Transverse colon (tissue), 4 donors: Measurements from ENCODE around the gene SLC28A3. TPM values are rescaled to one million over a fixed set of nuclear protein-coding genes. Genes with fewer than 3 reads are reported as not detected.

Experiments
- DNase-seq: peaks from one replicate; pipeline ENCODE4 v3.0.0-alpha.2; 2019
- H3K27ac ChIP-seq, 4 donors: fragments of 200-600 bp; sonication (generic); 2 replicates each; pipeline ENCODE4 v1.5.1; 2016 to 2018; ENCODE audit warnings: inconsistent platforms in 4 of 4
- H3K27me3 ChIP-seq: fragments of 200-600 bp; sonication (generic); 2 replicates; pipeline ENCODE4 v1.5.1; 2017; ENCODE audit warnings: inconsistent platforms
- H3K36me3 ChIP-seq, 4 donors: fragments of 200-600 bp; sonication (generic); 2 replicates each; pipeline ENCODE4 v1.5.1; 2017 to 2019; ENCODE audit warnings: inconsistent platforms in 4 of 4
- H3K4me1 ChIP-seq, 4 donors: fragments of 200-600 bp; sonication (generic); 2 replicates each; pipeline ENCODE4 v1.5.1; 2017 to 2020; ENCODE audit warnings: inconsistent platforms in 4 of 4
- H3K4me3 ChIP-seq, 4 donors: fragments of 200-600 bp; sonication (generic); 1 replicate in 1 of 4; 2 replicates in 3 of 4; pipeline versions ENCODE4 v1.5.1 to v1.6.1; 2017 to 2019; ENCODE audit warnings: inconsistent platforms in 4 of 4
- H3K9me3 ChIP-seq, 2 donors: fragments of 200-600 bp; sonication (generic); 2 replicates each; pipeline ENCODE4 v1.5.1; 2017 to 2019; ENCODE audit warnings: inconsistent platforms in 2 of 2
- CTCF ChIP-seq, 5 experiments: fragments of 200-600 bp in 3 of 5; fragments of 450-650 bp in 2 of 5; sonication (generic) in 3 of 5; IDR thresholded peaks; 1 replicate in 2 of 5; 2 replicates in 3 of 5; pipeline ENCODE4 v1.5.1; 2016 to 2017; ENCODE audit warnings: antibody characterized with exemption in 5 of 5, inconsistent platforms in 3 of 5, mild to moderate bottlenecking in 2 of 5, moderate library complexity in 1 of 5
- EP300 ChIP-seq: sonication (generic); formaldehyde crosslinking; IDR thresholded peaks from one replicate; pipeline ENCODE4 v1.6.1; 2017; ENCODE audit warnings: antibody characterized with exemption, low read depth
- POLR2A ChIP-seq: fragments of 450-650 bp; IDR thresholded peaks from one replicate; pipeline ENCODE4 v1.6.1; 2016; ENCODE audit warnings: antibody characterized with exemption, mild to moderate bottlenecking, moderate library complexity
- POLR2AphosphoS5 ChIP-seq, 3 donors: sonication (generic); formaldehyde crosslinking; IDR thresholded peaks; one replicate each; pipeline ENCODE4 v1.6.1; 2016; ENCODE audit warnings: antibody characterized with exemption in 3 of 3
- WGBS, 2 donors: methylation state at CpG; one replicate each; pipeline ENCODE4 v1.1.5; 2018; ENCODE audit warnings: low coverage in 1 of 2; 5-methylcytosine and 5-hydroxymethylcytosine counted together
- in situ Hi-C, 4 donors: fragments of 200-750 bp; cut with MboI; loops; one replicate each; pipeline versions ENCODE4 v1.15.0 to v1.15.1; 2017; ENCODE audit warnings: low sequenced_read_pairs in 3 of 4, low pct_ligation_motif_present in 1 of 4, low pct_unique_long_range_greater_than_20kb in 1 of 4
- intact Hi-C: fragments of 100-400 bp; cut with DNase I; formaldehyde crosslinking; loops from one replicate; pipeline ENCODE4 v1.15.1; 2023; ENCODE audit warnings: low total_unique reads
- total RNA-seq, 4 donors: library from RNA; depleted of rRNA; stranded (reverse); fragments of >200 nt; gene quantifications; one replicate each; pipeline ENCODE4 v1.1.0, GENCODE V29; 2016

SLC28A3 gene
- total RNA-seq, 4 donors from 2014 or later, result 0.16 to 1.2 (median 0.41) TPM; not detected in 1

- Histone ChIP-seq H3K4me1 (no peaks in the 10 kb centered on the region), H3K9me3 (no peaks in the 10 kb centered on the region), H3K27ac (no peak overlapping the region), H3K4me3 (no peak overlapping the region), H3K36me3 (no peaks in the 10 kb centered on the region), H3K27me3 (no peaks in the 10 kb centered on the region)
- TF ChIP-seq CTCF (IDR thresholded peaks at IDR 0.05), result no peak
- TF ChIP-seq POLR2A, result no peak
- TF ChIP-seq EP300, result no peak
- TF ChIP-seq POLR2AphosphoS5 (IDR thresholded peaks at IDR 0.05), result no peak
- DNase-seq, result no peak
- intact Hi-C loops (no loop called here), in situ Hi-C loops (no loop called here)
- 74 to 80% methylated on average over 1 to 2 of the region's 2 CpGs for WGBS, 2 donors
Measured at GRCh38 chr9:84285381-84285780, 55.2 kb downstream of the SLC28A3 start.

DNA sequence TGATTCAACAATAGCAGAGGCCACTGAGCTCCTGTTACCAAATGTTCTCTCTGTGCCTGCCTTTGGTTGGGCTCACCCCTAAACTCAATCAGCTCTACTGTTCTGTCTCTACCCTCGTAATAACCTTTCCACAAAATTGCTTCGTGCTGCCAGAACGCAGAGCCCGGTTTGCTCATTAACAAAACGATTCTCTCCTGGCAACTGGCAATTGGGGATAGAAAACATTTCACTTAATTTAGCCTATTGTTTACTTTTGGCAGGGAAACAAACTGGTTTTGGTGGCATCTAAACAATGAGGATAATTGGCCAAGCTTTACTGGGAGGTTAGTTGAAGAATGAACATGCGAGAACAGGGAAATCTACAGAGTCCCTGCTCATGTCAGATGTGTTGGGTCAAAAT, 56.6 kb downstream of the SLC28A3 start:
- TF ChIP-seq POLR2AphosphoS5 (IDR thresholded peaks at IDR 0.05) (no peak), EP300 (no peak), POLR2A (no peak), CTCF (IDR thresholded peaks at IDR 0.05) (no peak)
- Histone ChIP-seq H3K4me1 (no peaks in the 10 kb centered on the region), H3K4me3 (no peak overlapping the region), H3K27me3 (no peaks in the 10 kb centered on the region), H3K27ac (no peak overlapping the region), H3K9me3 (no peaks in the 10 kb centered on the region), H3K36me3 (no peaks in the 10 kb centered on the region)
- WGBS, 2 donors, result 76 to 87% methylated on average over 6 of the region's 6 CpGs
- DNase-seq, result no peak
- in situ Hi-C loops (no loop called here), intact Hi-C loops (no loop called here)

DNA sequence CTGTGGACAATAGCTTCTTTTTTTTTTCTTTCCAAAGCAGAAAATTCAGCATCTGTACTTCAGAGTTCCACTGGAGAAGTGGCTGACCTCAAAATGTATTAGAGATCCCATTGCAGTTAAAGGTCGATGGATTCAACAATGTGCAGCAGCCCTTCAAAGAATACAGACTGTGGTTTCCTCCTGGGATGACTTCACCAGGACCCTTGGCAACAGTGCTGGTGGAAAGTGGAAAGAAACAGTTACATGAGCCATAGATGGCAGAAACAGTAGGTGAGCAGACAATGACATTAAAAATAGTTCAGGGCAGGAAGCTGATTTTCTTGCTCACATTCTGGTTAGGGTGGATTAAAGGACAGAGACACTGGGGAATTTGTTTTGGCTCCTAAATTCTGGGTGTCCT, 62.4 kb downstream of the SLC28A3 start:
- TF ChIP-seq EP300 (no peak), POLR2A (no peak), POLR2AphosphoS5 (IDR thresholded peaks at IDR 0.05) (no peak), CTCF (IDR thresholded peaks at IDR 0.05) (no peak)
- DNase-seq, result no peak
- Histone ChIP-seq H3K36me3 (no peaks in the 10 kb centered on the region), H3K27ac (no peak overlapping the region), H3K27me3 (no peaks in the 10 kb centered on the region), H3K4me1 (no peaks in the 10 kb centered on the region), H3K4me3 (no peak overlapping the region), H3K9me3 (no peaks in the 10 kb centered on the region)
- WGBS, 2 donors, result 67 to 75% methylated on average over 1 of the region's 1 CpG
- in situ Hi-C loops, result no loop called here
- intact Hi-C loops, result no loop called here

- H3K36me3 ChIP-seq, result no peaks in the 10 kb centered on the region
- H3K4me3 ChIP-seq, result no peak overlapping the region
- no peak for DNase-seq
- 80 to 82% methylated on average over 1 to 3 of the region's 3 CpGs for WGBS, 2 donors
- intact Hi-C loops (no loop called here), in situ Hi-C loops (no loop called here)
- TF ChIP-seq POLR2AphosphoS5 (IDR thresholded peaks at IDR 0.05) (no peak), POLR2A (no peak), EP300 (no peak), CTCF (IDR thresholded peaks at IDR 0.05) (no peak)
- H3K27ac ChIP-seq, result no peak overlapping the region
- H3K27me3 ChIP-seq, result no peaks in the 10 kb centered on the region
- H3K9me3 ChIP-seq, result no peaks in the 10 kb centered on the region
- no peaks in the 10 kb centered on the region for H3K4me1 ChIP-seq
Measured at GRCh38 chr9:84277646-84278045, 62.9 kb downstream of the SLC28A3 start.
